ENCODE results near the gene KRTAP12-1.
"Not testable (repeated sequence)": the region's sequence is repeated elsewhere in the genome, so short reads cannot be mapped to it uniquely, and the experiment has no call there.

KRTAP12-1 gene

GRCh38 chr21:44639331-44639655, 42.7 kb downstream of the KRTAP12-1 start:
- ChIA-PET POLR2A (ENCODE audit: low non-redundant PET) (no interaction called here), CTCF (no interaction called here)
- no peak for DNase-seq (ENCODE audit: low spot score)
- no peak overlapping the region for H3K27ac ChIP-seq
- no peak for TF ChIP-seq CTCF (conservative IDR thresholded peaks at IDR 0.05; ENCODE audit: low read depth)

GRCh38 chr21:44638506-44639330, 43.2 kb downstream of the KRTAP12-1 start:
- DNase-seq (ENCODE audit: low spot score); CTCF ChIA-PET; POLR2A ChIA-PET (ENCODE audit: low non-redundant PET); H3K27ac ChIP-seq: not testable (repeated sequence)

GRCh38 chr21:44637851-44638348, 44.1 kb downstream of the KRTAP12-1 start:
- POLR2A ChIA-PET (ENCODE audit: low non-redundant PET); H3K27ac ChIP-seq; DNase-seq (ENCODE audit: low spot score): not testable (repeated sequence)
- CTCF ChIA-PET = interaction anchor here (0.7 kb wide), 1 partner anchor 114 kb away, joined by 6 read pairs; no protein-coding TSS in a partner anchor

GRCh38 chr21:44637018-44637850, 44.7 kb downstream of the KRTAP12-1 start, which contains the start of gene KRTAP10-10:
Gene KRTAP10-10, plus strand, starts transcription at chr21:44637356. Its CDS starts 62 bp downstream, at chr21:44637418.
- ChIA-PET CTCF (interaction anchor here (0.7 kb wide), 1 partner anchor 115 kb away, joined by 6 read pairs; no protein-coding TSS in a partner anchor), POLR2A (ENCODE audit: low non-redundant PET) (no interaction called here)
- TF ChIP-seq CTCF (conservative IDR thresholded peaks at IDR 0.05; ENCODE audit: low read depth) = no peak
- DNase-seq (ENCODE audit: low spot score) = no peak
- H3K27ac ChIP-seq = no peak within 1 kb of the TSS

- no peak overlapping the region for H3K27ac ChIP-seq
- no peak for DNase-seq (ENCODE audit: low spot score)
- POLR2A ChIA-PET (ENCODE audit: low non-redundant PET) = no interaction called here
- CTCF ChIA-PET = interaction anchor here (0.6 kb wide), 1 partner anchor 88 kb away, joined by 5 read pairs; no protein-coding TSS in a partner anchor
- no peak for TF ChIP-seq CTCF (conservative IDR thresholded peaks at IDR 0.05; ENCODE audit: low read depth)
Measured at GRCh38 chr21:44636209-44637017, 45.5 kb downstream of the KRTAP12-1 start.

- H3K27ac ChIP-seq = no peak overlapping the region
- CTCF ChIA-PET = no interaction called here
- no peak for DNase-seq (ENCODE audit: low spot score)
- no peak for TF ChIP-seq CTCF (conservative IDR thresholded peaks at IDR 0.05; ENCODE audit: low read depth)
- POLR2A ChIA-PET (ENCODE audit: low non-redundant PET) = no interaction called here
Measured at GRCh38 chr21:44632067-44632466, 49.9 kb downstream of the KRTAP12-1 start.
